Renal cortex interstitium (tissue), 11 donors: ENCODE measurements around the gene E2F3. TPM values are rescaled to one million over a fixed set of nuclear protein-coding genes. Genes with fewer than 3 reads are reported as not detected.

Experiments used
- DNase-seq, 11 donors: peaks; one replicate each; pipeline ENCODE4 v3.0.0-alpha.2; 2013; ENCODE audit warnings: low read depth in 9 of 11, low spot score in 4 of 11; ENCODE audit errors: extremely low read depth in 1 of 11
- polyA plus RNA-seq, 3 donors: library from polyadenylated mRNA; unstranded; fragments of 120-200 nt; gene quantifications; one replicate each; pipeline ENCODE4 v1.2.1, GENCODE V29; 2013; ENCODE audit not compliant: insufficient read length in 3 of 3

The E2F3 gene
- polyA plus RNA-seq, 3 donors, result 19.3 to 22.2 (median 19.3) TPM

- DNase-seq, result no peak
Observed at GRCh38 chr6:20416567-20417345, 15.1 kb downstream of the E2F3 start.

- DNase-seq, result no peak
Observed at GRCh38 chr6:20417819-20418218, 16.1 kb downstream of the E2F3 start.

DNA sequence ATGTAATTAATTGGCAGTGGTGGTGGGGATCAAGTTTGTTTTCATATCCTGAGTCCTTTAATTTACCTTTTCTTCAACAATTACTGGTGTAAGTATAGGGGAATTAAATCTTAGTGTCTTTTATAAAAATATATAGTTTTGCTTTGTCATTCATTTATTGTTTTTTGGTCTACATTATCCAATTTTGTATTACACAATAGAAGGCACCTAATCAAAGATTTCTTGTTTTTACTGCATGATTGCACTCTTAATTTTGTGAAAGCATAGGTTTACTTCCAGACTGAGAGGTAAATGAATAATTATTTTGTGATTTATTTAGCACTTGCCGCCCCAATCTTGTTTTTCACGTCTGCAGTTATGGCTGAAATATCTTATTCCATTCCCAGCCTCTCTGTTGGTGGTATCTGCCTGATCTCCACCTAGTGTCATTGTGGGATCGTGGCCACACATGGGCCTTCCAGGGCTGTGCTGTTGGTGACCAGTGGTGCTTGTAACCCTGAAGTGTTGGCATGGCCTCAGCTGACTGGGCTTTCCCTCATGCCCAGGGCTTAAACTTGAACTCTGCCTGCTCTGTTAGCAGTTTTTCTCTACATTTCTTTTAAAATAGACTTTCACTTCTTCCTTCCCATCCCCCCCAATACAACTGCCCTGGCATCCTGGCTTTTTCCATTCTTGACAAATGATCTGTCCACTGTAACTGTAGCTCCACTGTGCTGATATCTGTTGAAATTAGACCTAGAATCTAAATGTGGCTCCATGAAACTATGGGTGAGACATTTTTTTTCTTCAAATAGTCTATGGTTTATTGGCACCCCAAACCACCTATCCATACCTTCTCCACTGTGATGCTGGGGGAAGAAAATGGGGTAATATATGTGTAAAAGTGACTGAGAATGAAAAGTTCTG lies 24.8 kb downstream of the E2F3 start:
- DNase-seq, result no peak

- DNase-seq, result no peak
Observed at GRCh38 chr6:20427856-20428255, 26.2 kb downstream of the E2F3 start.

DNA sequence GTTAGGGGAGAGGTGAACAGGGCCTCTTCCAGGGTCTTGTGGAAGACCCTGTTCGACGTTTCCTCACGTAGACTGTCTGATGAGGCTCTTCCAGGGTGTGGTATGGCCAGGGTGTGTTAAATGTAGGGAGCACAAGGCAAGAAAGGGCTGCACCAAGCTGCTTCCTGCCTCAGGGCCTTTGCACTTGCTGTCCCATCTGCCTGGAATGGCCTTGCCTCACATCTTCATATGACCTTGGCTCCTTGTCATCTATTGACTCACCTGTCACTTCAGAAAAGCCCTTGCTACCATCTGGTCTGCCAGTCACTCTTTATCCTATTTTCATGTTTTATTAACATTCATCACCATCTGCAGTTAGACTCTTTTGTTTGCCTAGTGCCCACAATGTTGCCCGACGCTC lies 31.0 kb downstream of the E2F3 start:
- no peak for DNase-seq

DNA sequence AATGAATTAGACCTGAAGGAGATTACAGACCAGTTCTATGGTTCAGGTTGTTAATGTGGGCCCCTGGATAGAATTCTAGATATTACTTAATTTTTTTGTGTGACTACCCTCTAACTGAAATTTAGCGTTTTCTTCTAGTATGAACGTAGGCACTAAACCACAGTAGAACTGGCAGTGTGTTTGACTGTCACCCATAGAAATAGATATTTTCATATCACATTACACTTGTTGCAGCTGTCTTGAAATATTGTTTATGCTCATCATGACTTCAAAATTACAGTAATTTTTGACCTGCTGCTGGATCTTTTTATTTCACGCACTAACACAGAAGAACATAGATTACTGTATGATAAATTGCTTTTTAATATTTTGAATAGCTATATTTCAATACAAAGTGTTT lies 31.6 kb downstream of the E2F3 start:
- no peak for DNase-seq

DNA sequence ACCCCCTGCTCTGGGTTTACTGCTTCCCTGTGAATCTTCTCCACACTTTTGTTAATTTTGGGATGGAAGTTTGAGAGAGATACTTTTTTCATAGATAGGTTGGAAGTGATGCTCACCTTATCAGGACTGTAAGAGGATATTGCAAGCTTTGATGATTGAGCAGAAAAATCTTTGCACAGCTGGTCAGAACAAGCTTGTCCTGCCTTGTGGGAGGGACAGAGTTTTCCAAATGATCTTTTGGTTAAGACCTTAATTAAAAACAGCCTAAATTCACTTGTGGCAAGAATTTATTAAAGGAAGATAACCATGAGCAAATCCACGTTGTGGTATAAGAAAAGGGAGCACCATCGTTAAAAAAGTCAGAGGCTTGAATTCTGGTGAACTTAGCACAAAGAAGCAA lies 32.2 kb downstream of the E2F3 start:
- no peak for DNase-seq

- no peak for DNase-seq
Observed at GRCh38 chr6:20434766-20435165, 33.1 kb downstream of the E2F3 start.

- DNase-seq, result no peak
Observed at GRCh38 chr6:20436719-20437118, 35.0 kb downstream of the E2F3 start.

DNA sequence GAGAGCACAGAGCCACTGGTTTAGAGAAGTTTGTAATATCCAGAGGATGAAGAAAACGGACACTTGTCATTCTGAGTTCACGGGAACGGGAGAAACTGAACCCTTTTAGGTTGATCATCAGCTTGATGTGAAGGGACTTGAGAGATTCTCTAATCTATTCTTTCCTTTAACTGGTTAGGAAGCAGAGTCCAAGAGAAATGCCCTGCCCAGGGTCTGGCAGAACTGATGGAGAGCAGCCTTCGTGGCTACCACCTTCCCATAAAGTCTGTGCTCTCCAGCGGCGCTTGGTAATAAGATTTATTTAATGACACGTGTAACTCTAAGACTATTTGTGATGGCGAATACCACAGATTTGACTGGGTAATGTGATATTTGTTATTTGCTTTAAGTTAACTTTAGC lies 36.0 kb downstream of the E2F3 start:
- DNase-seq, result no peak

GRCh38 chr6:20438462-20439070 lies 36.9 kb downstream of the E2F3 start:
- peak in 1 of 11 donors; percentile 42 for DNase-seq

DNA sequence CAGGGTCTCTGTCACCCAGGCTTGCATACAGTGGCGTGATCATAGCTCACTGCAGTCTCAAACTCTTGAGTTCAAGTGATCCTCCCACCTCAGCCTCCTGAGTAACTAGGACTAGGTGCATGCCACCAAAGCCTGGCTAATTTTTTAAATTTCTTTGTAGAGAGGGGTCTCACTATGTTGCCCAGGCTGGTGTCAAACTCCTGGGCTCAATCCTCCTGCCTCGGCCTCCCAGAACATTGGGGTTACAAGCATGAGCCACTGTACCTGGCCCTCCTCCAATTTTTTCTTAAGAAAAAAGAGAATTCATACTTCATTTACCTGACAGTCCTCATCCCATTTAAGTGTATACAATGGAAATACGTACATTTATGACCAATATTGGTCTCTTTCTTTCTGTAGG lies 37.9 kb downstream of the E2F3 start:
- no peak for DNase-seq

GRCh38 chr6:20440296-20440695 lies 38.6 kb downstream of the E2F3 start:
- no peak for DNase-seq

DNA sequence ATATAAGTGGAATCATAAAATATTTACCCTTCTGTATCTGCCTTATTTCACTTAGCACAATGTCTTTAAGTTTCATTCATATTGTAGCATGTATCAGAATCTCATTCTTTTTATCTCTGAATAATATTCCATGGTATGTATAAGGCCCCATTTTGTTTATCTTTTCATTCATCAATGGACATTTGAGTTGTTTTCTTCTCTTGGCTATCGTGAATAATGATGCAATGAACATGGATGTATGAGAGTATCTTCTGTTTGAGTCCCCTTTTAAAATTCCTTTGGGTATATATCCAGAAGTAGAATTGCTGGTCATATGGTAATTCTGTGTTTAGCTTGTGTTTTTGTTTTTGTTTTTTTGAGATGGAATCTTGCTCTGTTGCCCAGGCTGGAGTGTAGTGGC lies 39.6 kb downstream of the E2F3 start:
- no peak for DNase-seq

- DNase-seq, result peak in 2 of 11 donors; percentile 42 to 52
Observed at GRCh38 chr6:20441921-20442320, 40.2 kb downstream of the E2F3 start.

- no peak for DNase-seq
Observed at GRCh38 chr6:20444786-20445271, 43.1 kb downstream of the E2F3 start.

DNA sequence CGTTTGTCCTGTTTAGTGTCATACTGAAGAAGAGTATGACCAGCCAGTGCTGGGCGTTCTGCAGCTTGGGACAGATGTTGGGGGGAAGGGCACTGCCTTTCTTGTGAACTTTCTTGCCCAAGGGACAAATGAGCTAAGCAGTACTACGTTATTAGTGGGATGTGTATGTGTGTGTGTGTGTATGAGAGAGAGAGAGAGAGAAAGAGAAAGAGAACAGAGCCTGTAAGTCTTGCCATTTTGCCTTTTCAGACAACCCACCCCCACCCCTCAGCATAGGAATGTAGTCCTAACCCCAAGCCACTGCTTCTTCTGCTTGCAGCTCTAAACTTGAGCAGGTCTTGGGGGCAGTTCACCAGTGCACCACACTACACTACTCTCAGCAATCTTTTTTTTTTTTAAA lies 45.5 kb downstream of the E2F3 start:
- no peak for DNase-seq

- DNase-seq, result no peak
Observed at GRCh38 chr6:20447581-20448132, 46.0 kb downstream of the E2F3 start.

- DNase-seq, result no peak
Observed at GRCh38 chr6:20448828-20449227, 47.1 kb downstream of the E2F3 start.
